ENCODE measurements around the gene INO80E.

INO80E gene

GRCh38 chr16:29984137-29984763 lies 11.8 kb upstream of the INO80E start:
- TF ChIP-seq OSR1 (CRISPR knock-in tag; IDR thresholded peaks at IDR 0.05) (no peak), RARB (CRISPR knock-in tag; IDR thresholded peaks at IDR 0.05) (no peak), ZNF70 (CRISPR knock-in tag; IDR thresholded peaks at IDR 0.05) (no peak), SNAI2 (CRISPR knock-in tag; IDR thresholded peaks at IDR 0.05) (no peak), PPARA (CRISPR knock-in tag; IDR thresholded peaks at IDR 0.05; ENCODE audit: borderline replicate concordance) (no peak), ZNF565 (CRISPR knock-in tag; conservative IDR thresholded peaks at IDR 0.05; ENCODE audit: low read depth) (no peak), PATZ1 (CRISPR knock-in tag; IDR thresholded peaks at IDR 0.05; ENCODE audit: borderline replicate concordance) (no peak), ESRRG (CRISPR knock-in tag; IDR thresholded peaks at IDR 0.05) (no peak), ISL1 (CRISPR knock-in tag; IDR thresholded peaks at IDR 0.05) (no peak)
- ATAC-seq = no peak

DNA sequence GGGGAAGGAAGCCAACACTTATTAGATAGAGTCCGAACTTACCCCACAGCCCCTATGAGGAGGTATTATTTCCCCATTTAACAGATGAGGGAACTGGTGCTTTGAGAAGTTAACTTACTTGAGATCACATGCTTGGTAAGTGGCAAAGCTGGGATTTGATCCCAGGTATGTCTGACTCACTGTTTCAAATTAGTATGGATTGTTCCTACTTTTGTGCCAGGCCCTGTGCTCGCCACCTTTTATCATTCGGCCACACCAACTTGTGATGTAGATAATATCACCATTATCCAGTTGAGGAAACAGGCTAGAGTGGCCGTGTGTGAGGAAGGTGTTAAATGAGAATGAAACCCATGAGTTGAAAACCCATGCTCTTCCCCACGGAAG lies 11.3 kb upstream of the INO80E start:
- ATAC-seq = no peak
- TF ChIP-seq TOX (CRISPR knock-in tag; IDR thresholded peaks at IDR 0.05; ENCODE audit: borderline replicate concordance) = no peak
- TF ChIP-seq ARNTL (CRISPR knock-in tag; IDR thresholded peaks at IDR 0.05; ENCODE audit: borderline replicate concordance, low read depth) = no peak
- no peak for TF ChIP-seq SNAI2 (CRISPR knock-in tag; IDR thresholded peaks at IDR 0.05)
- TF ChIP-seq GLIS3 (CRISPR knock-in tag; IDR thresholded peaks at IDR 0.05) = no peak
- no peak for TF ChIP-seq PPARA (CRISPR knock-in tag; IDR thresholded peaks at IDR 0.05; ENCODE audit: borderline replicate concordance)
- no peak for TF ChIP-seq TCF4 (CRISPR knock-in tag; IDR thresholded peaks at IDR 0.05; ENCODE audit: borderline replicate concordance)

GRCh38 chr16:29985271-29985811 lies 10.7 kb upstream of the INO80E start:
- TF ChIP-seq, protein P1, sequence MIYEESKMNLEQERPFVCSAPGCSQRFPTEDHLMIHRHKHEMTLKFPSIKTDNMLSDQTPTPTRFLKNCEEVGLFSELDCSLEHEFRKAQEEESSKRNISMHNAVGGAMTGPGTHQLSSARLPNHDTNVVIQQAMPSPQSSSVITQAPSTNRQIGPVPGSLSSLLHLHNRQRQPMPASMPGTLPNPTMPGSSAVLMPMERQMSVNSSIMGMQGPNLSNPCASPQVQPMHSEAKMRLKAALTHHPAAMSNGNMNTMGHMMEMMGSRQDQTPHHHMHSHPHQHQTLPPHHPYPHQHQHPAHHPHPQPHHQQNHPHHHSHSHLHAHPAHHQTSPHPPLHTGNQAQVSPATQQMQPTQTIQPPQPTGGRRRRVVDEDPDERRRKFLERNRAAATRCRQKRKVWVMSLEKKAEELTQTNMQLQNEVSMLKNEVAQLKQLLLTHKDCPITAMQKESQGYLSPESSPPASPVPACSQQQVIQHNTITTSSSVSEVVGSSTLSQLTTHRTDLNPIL (CRISPR knock-in tag; IDR thresholded peaks at IDR 0.05; ENCODE audit: low read depth) = no peak
- no peak for TF ChIP-seq CSDC2 (CRISPR knock-in tag; IDR thresholded peaks at IDR 0.05)
- no peak for TF ChIP-seq OSR1 (CRISPR knock-in tag; IDR thresholded peaks at IDR 0.05)
- no peak for TF ChIP-seq SNAI2 (CRISPR knock-in tag; IDR thresholded peaks at IDR 0.05)
- TF ChIP-seq GLIS3 (CRISPR knock-in tag; IDR thresholded peaks at IDR 0.05) = no peak
- TF ChIP-seq ESRRG (CRISPR knock-in tag; IDR thresholded peaks at IDR 0.05) = no peak
- no peak for TF ChIP-seq ZNF8 (CRISPR knock-in tag; IDR thresholded peaks at IDR 0.05)
- TF ChIP-seq ZNF70 (CRISPR knock-in tag; IDR thresholded peaks at IDR 0.05) = no peak
- TF ChIP-seq, protein P2, sequence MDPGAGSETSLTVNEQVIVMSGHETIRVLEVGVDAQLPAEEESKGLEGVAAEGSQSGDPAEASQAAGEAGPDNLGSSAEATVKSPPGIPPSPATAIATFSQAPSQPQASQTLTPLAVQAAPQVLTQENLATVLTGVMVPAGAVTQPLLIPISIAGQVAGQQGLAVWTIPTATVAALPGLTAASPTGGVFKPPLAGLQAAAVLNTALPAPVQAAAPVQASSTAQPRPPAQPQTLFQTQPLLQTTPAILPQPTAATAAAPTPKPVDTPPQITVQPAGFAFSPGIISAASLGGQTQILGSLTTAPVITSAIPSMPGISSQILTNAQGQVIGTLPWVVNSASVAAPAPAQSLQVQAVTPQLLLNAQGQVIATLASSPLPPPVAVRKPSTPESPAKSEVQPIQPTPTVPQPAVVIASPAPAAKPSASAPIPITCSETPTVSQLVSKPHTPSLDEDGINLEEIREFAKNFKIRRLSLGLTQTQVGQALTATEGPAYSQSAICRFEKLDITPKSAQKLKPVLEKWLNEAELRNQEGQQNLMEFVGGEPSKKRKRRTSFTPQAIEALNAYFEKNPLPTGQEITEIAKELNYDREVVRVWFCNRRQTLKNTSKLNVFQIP (CRISPR knock-in tag; IDR thresholded peaks at IDR 0.05; ENCODE audit: borderline replicate concordance, low read depth) = no peak
- TF ChIP-seq ZFP30 (CRISPR knock-in tag; IDR thresholded peaks at IDR 0.05) = no peak
- no peak for TF ChIP-seq PATZ1 (CRISPR knock-in tag; IDR thresholded peaks at IDR 0.05; ENCODE audit: borderline replicate concordance)
- TF ChIP-seq TCF4 (CRISPR knock-in tag; IDR thresholded peaks at IDR 0.05; ENCODE audit: borderline replicate concordance) = no peak
- TF ChIP-seq ARNTL (CRISPR knock-in tag; IDR thresholded peaks at IDR 0.05; ENCODE audit: borderline replicate concordance, low read depth) = no peak
- no peak for TF ChIP-seq TOX (CRISPR knock-in tag; IDR thresholded peaks at IDR 0.05; ENCODE audit: borderline replicate concordance)
- no peak for TF ChIP-seq PPARA (CRISPR knock-in tag; IDR thresholded peaks at IDR 0.05; ENCODE audit: borderline replicate concordance)
- no peak for TF ChIP-seq ISL1 (CRISPR knock-in tag; IDR thresholded peaks at IDR 0.05)

GRCh38 chr16:29986231-29986630 lies 9.8 kb upstream of the INO80E start:
- no peak for TF ChIP-seq OSR1 (CRISPR knock-in tag; IDR thresholded peaks at IDR 0.05)
- no peak for TF ChIP-seq ESRRG (CRISPR knock-in tag; IDR thresholded peaks at IDR 0.05)
- no peak for TF ChIP-seq ZFP30 (CRISPR knock-in tag; IDR thresholded peaks at IDR 0.05)
- TF ChIP-seq ZNF70 (CRISPR knock-in tag; IDR thresholded peaks at IDR 0.05) = no peak
- TF ChIP-seq PATZ1 (CRISPR knock-in tag; IDR thresholded peaks at IDR 0.05; ENCODE audit: borderline replicate concordance) = no peak
- TF ChIP-seq ZFP3 (CRISPR knock-in tag; IDR thresholded peaks at IDR 0.05) = no peak
- no peak for TF ChIP-seq ARNTL (CRISPR knock-in tag; IDR thresholded peaks at IDR 0.05; ENCODE audit: borderline replicate concordance, low read depth)
- TF ChIP-seq ZC3H10 (CRISPR knock-in tag; IDR thresholded peaks at IDR 0.05) = no peak
- TF ChIP-seq SNAI2 (CRISPR knock-in tag; IDR thresholded peaks at IDR 0.05) = no peak
- no peak for ATAC-seq

More at GRCh38 chr16:29985271-29985811, 10.7 kb upstream of the INO80E start:
- no peak for ATAC-seq
